Endothelial cell of hepatic sinusoid (primary cell): ENCODE measurements around the gene FXYD2.

Experiments used
- in situ Hi-C: cut with HindIII; loops from 2 replicates; pipeline ENCODE4 v1.10.0; 2017; ENCODE audit warnings: low sequenced_read_pairs

The FXYD2 gene

GRCh38 chr11:117859061-117859460 lies 34.5 kb upstream of the FXYD2 start:
- in situ Hi-C loops: no loop called here

GRCh38 chr11:117857734-117858414 lies 33.3 kb upstream of the FXYD2 start:
- in situ Hi-C loops: no loop called here

- in situ Hi-C loops: no loop called here
These were observed 31.5 kb upstream of the FXYD2 start for GRCh38 chr11:117855912-117856651.

GRCh38 chr11:117855186-117855845 lies 30.8 kb upstream of the FXYD2 start:
- in situ Hi-C loops: no loop called here

GRCh38 chr11:117852309-117852708 lies 27.8 kb upstream of the FXYD2 start:
- in situ Hi-C loops: no loop called here

GRCh38 chr11:117851852-117852251 lies 27.3 kb upstream of the FXYD2 start:
- in situ Hi-C loops: no loop called here

GRCh38 chr11:117851106-117851505 lies 26.6 kb upstream of the FXYD2 start:
- in situ Hi-C loops: no loop called here

GRCh38 chr11:117849781-117850414 lies 25.4 kb upstream of the FXYD2 start:
- in situ Hi-C loops: no loop called here

GRCh38 chr11:117843666-117844484 lies 19.3 kb upstream of the FXYD2 start:
- in situ Hi-C loops: no loop called here

- in situ Hi-C loops: no loop called here
These were observed 17.8 kb upstream of the FXYD2 start for GRCh38 chr11:117842131-117842941.

- in situ Hi-C loops: no loop called here
These were observed 17.0 kb upstream of the FXYD2 start for GRCh38 chr11:117841551-117842031.

GRCh38 chr11:117840881-117841550 lies 16.5 kb upstream of the FXYD2 start:
- in situ Hi-C loops: no loop called here

- in situ Hi-C loops: no loop called here
These were observed 15.6 kb upstream of the FXYD2 start for GRCh38 chr11:117839936-117840813.

- in situ Hi-C loops: no loop called here
These were observed 14.9 kb upstream of the FXYD2 start for GRCh38 chr11:117839380-117839881.

GRCh38 chr11:117838901-117839300 lies 14.4 kb upstream of the FXYD2 start:
- in situ Hi-C loops: no loop called here

GRCh38 chr11:117837791-117838190 lies 13.2 kb upstream of the FXYD2 start:
- in situ Hi-C loops: no loop called here

GRCh38 chr11:117837070-117837776 lies 12.7 kb upstream of the FXYD2 start:
- in situ Hi-C loops: no loop called here
